ENCODE data around the gene SEH1L. TPM values are rescaled to one million over a fixed set of nuclear protein-coding genes. Genes with fewer than 3 reads are reported as not detected.

The SEH1L gene
- total RNA-seq, 1 donor from 2014 or later, result 49.7 TPM

- no peak for DNase-seq (ENCODE audit: low read depth, low spot score)
These were observed 87.6 kb downstream of the SEH1L start for GRCh38 chr18:13035249-13035914.

DNA sequence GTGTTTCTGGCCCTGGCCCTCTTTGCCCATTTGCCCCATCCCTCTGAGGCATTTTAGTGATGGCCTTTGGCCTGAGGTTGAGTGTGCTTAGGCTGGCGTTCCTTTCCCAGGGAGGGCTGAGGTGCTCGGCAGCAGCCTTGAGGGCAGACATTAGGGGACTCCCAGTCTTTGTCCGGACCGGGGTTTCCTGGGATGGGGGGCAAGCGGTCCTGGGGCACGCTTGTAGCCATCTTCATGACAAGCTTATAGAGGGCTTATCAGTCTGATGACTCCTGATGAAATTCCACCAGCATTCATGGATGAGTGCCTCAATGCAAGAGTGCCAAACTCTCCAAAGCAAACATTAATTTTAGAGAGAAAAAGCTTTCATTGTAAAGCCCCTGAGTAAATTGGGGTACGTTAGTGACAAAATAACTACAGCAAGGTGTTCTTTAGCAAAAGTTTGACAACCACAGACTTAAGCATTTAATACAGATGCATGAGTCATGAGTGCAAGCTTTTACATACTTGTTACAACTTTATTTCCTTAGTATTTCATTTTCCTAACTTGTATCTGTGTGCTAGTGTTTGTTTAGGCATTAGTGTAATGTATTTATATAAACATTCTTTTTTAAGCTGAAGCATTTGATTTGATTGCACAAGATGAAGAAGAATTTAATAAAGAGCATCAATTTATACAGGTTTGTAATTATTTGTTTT, 89.0 kb downstream of the SEH1L start:
- no peak for DNase-seq (ENCODE audit: low read depth, low spot score)

Other genes starting within 250 kb of the SEH1L start
- gene CEP76, start 245.3 kb upstream of the SEH1L start, total RNA-seq, result 10.6 and 16.7 TPM in 2 replicates
- 69.1 and 89.0 TPM in 2 replicates for gene PSMG2, start 245.0 kb upstream of the SEH1L start, total RNA-seq
- 17.5 and 20.3 TPM in 2 replicates for gene PTPN2, start 63.8 kb upstream of the SEH1L start, total RNA-seq
- gene CEP192, start 43.4 kb downstream of the SEH1L start, total RNA-seq, result 25.8 and 29.6 TPM in 2 replicates